Osteoblast (primary cell): ENCODE data around the gene CMIP. TPM values are rescaled to one million over a fixed set of nuclear protein-coding genes. Genes with fewer than 3 reads are reported as not detected.

Experiments used
- DNase-seq: peaks from one replicate; pipeline ENCODE4 v3.0.0; 2011; ENCODE audit warnings: low spot score, mixed read lengths; ENCODE audit not compliant: insufficient read length; ENCODE audit errors: missing footprints
- H2AFZ ChIP-seq: 2 replicates; pipeline ENCODE4 v1.6.0; 2011; ENCODE audit warnings: mild to moderate bottlenecking, low read length
- H3K27ac ChIP-seq: 2 replicates; pipeline ENCODE4 v1.5.1; 2011; ENCODE audit warnings: mild to moderate bottlenecking, low read depth, low read length, moderate library complexity
- H3K27me3 ChIP-seq: 2 replicates; pipeline ENCODE4 v1.6.0; 2012; ENCODE audit warnings: mild to moderate bottlenecking, control low read depth, inconsistent platforms, low read length, moderate library complexity; ENCODE audit not compliant: insufficient read depth
- H3K36me3 ChIP-seq: 2 replicates; pipeline ENCODE4 v1.5.1; 2011; ENCODE audit warnings: mild to moderate bottlenecking, low read length, control low read depth, moderate library complexity; ENCODE audit not compliant: insufficient read depth
- H3K4me1 ChIP-seq: 2 replicates; pipeline ENCODE4 v1.5.1; 2011; ENCODE audit warnings: mild to moderate bottlenecking, low read length, control low read depth, moderate library complexity; ENCODE audit not compliant: insufficient read depth
- H3K4me2 ChIP-seq: 2 replicates; pipeline ENCODE4 v1.6.0; 2011; ENCODE audit warnings: mild to moderate bottlenecking, low read length; ENCODE audit not compliant: insufficient read depth
- H3K4me3 ChIP-seq: fragments of 200-600 bp; sonication (generic); 3 replicates; pipeline ENCODE4 v1.5.1; 2012; ENCODE audit warnings: mild to moderate bottlenecking, low read length, inconsistent platforms; ENCODE audit not compliant: insufficient read depth
- H3K79me2 ChIP-seq: 2 replicates; pipeline ENCODE4 v1.6.0; 2012; ENCODE audit warnings: mild to moderate bottlenecking, low read length, control low read depth, inconsistent platforms; ENCODE audit not compliant: insufficient read depth
- H3K9me3 ChIP-seq: 2 replicates; pipeline ENCODE4 v1.5.1; 2011; ENCODE audit warnings: low read depth, low read length, control low read depth
- H4K20me1 ChIP-seq: 2 replicates; pipeline ENCODE4 v1.6.0; 2012; ENCODE audit warnings: mild to moderate bottlenecking, low read length, control low read depth; ENCODE audit not compliant: insufficient read depth
- total RNA-seq: library from RNA; depleted of rRNA; stranded (reverse); fragments of >200 nt; gene quantifications from 2 replicates; pipeline ENCODE4 v1.2.3, GENCODE V29; 2012
- TF ChIP-seq, protein P1 (sequence below): IDR thresholded peaks from 2 replicates; pipeline ENCODE4 v1.5.1; 2011; ENCODE audit warnings: mild to moderate bottlenecking, low read depth, low read length, moderate library complexity; ENCODE audit errors: extremely low read depth

Gene CMIP
- total RNA-seq, 1 donor, result 8.3 TPM

DNA sequence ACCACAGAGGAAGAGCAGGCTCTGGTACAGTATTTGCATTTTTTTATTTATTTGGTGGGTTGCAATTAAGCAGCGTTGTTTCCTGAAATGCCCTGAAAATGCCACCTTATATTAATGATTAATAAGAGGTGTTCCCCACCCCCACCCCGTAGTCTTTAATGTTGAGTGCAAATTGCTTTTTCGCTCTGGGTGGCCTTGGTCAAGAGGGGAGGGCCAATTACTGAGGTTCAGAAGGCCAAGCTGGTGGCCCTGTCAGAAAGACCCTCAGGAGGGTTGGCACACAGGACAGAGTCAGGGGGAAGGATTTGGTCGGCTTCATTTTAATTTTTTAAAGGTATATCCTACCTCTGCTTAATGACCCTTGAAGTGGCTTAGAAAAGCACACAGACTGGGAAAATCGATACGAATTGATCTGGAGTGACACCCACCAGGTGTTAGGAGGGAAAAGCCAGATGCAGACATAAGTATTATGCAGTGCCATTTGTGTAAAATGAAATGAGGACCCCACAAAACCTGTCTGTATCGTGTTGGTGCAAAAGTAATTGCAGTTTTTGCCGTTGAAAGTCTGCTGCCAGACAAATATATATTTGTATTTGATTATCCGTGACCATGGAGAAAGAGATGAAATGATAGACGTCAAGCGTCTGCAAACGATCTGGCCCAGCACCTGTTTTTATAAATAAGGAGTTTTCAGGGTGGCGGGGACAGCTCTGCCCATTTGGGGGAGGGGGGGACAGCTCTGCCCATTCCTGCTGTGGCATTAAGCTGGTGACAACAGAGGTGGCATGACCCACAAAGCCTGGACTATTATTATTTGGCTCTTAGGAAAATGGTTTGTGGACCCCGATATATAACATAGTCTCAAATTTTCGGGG, 190.7 kb downstream of the CMIP start:
- H3K36me3 ChIP-seq, result no peaks in the 10 kb centered on the region
- peaks cover 41% of the 10 kb centered on the region for H4K20me1 ChIP-seq
- no peak for DNase-seq
- TF ChIP-seq, protein P1, sequence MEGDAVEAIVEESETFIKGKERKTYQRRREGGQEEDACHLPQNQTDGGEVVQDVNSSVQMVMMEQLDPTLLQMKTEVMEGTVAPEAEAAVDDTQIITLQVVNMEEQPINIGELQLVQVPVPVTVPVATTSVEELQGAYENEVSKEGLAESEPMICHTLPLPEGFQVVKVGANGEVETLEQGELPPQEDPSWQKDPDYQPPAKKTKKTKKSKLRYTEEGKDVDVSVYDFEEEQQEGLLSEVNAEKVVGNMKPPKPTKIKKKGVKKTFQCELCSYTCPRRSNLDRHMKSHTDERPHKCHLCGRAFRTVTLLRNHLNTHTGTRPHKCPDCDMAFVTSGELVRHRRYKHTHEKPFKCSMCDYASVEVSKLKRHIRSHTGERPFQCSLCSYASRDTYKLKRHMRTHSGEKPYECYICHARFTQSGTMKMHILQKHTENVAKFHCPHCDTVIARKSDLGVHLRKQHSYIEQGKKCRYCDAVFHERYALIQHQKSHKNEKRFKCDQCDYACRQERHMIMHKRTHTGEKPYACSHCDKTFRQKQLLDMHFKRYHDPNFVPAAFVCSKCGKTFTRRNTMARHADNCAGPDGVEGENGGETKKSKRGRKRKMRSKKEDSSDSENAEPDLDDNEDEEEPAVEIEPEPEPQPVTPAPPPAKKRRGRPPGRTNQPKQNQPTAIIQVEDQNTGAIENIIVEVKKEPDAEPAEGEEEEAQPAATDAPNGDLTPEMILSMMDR, result no peak
- H3K27me3 ChIP-seq, result no peaks in the 10 kb centered on the region
- H2AFZ ChIP-seq, result no peak overlapping the region
- peaks cover 14% of the 10 kb centered on the region for H3K4me1 ChIP-seq
- no peaks in the 10 kb centered on the region for H3K9me3 ChIP-seq
- no peak overlapping the region for H3K4me2 ChIP-seq
- no peak overlapping the region for H3K27ac ChIP-seq
- no peaks in the 10 kb centered on the region for H3K79me2 ChIP-seq
- H3K4me3 ChIP-seq, result no peak overlapping the region

DNA sequence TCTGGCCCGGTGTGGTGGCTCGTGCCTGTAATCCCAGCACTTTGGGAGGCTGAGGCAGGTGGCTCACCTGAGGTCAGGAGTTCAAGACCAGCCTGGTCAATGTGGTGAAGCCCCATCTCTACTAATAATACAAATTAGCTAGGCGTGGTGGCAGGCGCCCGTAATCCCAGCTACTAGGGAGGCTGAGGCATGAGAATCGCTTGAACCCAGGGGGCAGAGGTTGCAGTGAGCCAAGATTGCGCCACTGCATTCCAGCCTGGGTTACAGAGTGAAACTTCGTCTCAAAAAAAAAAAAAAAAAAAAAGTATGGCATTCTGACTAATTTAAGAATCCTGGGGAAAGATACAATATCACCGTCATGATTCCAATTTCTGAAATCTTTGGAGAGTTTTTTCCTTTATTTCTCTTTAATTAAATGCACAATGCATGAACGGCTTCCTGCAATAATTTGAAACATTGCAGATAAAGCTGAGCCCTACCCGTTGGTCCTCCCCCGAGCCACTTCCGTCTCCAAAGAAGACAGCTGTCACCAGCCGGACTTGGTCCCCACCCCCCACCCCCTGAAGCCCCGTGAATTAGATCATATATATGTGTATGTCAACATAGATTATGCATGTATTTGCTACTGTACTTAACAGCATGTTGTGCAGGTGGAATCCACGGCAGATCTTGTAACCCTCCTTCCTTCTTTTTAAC, 191.8 kb downstream of the CMIP start:
- DNase-seq, result no peak
- Histone ChIP-seq H3K9me3 (no peaks in the 10 kb centered on the region), H2AFZ (no peak overlapping the region), H3K36me3 (no peaks in the 10 kb centered on the region), H3K79me2 (no peaks in the 10 kb centered on the region), H3K4me2 (no peak overlapping the region), H3K27me3 (no peaks in the 10 kb centered on the region), H3K27ac (no peak overlapping the region), H3K4me1 (peaks cover 14% of the 10 kb centered on the region), H4K20me1 (peaks cover 48% of the 10 kb centered on the region), H3K4me3 (no peak overlapping the region)
- TF ChIP-seq, protein P1, result no peak

DNA sequence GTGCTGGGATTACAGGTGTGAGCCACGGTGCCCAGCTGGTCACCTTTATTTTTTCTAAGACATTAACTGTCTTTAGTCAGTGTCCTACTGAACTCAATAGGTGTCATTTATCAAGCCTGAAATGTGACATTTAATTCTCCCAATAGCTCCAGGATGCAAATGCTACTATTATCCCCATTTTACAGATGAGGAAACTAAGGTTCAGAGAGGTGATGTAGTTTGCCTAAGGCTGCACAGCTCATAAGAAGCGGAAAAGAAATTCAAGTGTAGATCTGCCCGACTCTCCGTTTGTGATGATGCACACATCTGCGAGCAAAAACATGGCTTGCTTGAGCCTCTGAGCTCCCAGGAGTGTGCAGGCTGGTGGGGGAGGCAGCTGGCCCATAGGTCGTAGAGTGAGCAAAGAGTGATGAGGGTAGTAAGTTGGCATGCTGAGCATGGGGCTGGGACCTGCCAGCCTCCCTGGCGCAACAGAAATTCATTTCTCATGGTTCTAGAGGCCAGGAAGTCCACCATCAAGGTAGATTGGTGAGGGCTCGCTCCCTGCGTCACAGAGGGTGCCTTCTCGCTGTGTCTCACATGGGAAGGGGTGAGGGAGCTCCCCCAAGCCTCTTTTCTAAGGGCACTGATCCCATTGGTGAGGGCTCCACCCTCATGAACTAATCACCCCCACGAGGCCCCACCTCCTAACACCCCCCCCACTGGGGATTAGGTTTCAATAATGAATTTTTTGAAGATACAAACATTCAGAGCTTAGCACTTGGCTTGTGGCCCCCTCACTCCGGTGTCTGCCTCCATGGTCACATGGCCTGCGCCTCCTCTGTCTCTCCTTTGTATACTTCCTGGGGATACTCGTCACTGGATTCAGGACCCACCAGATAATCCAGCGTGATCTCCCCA, 193.0 kb downstream of the CMIP start:
- no peaks in the 10 kb centered on the region for H3K27me3 ChIP-seq
- DNase-seq, result no peak
- H3K4me3 ChIP-seq, result no peak overlapping the region
- TF ChIP-seq, protein P1, result no peak
- H3K4me2 ChIP-seq, result no peak overlapping the region
- H3K4me1 ChIP-seq, result peaks cover 11% of the 10 kb centered on the region
- peaks cover 3% of the 10 kb centered on the region for H3K79me2 ChIP-seq
- H3K36me3 ChIP-seq, result no peaks in the 10 kb centered on the region
- H4K20me1 ChIP-seq, result peaks cover 41% of the 10 kb centered on the region
- H2AFZ ChIP-seq, result no peak overlapping the region
- H3K27ac ChIP-seq, result no peak overlapping the region
- H3K9me3 ChIP-seq, result no peaks in the 10 kb centered on the region
